Measurements from ENCODE around the gene CLDN10. TPM values are rescaled to one million over a fixed set of nuclear protein-coding genes. Genes with fewer than 3 reads are reported as not detected.
"Not testable (repeated sequence)": the region's sequence is repeated elsewhere in the genome, so short reads cannot be mapped to it uniquely, and the experiment has no call there.

The CLDN10 gene
- total RNA-seq, 1 donor from 2014 or later, result not detected

- intact Hi-C loops (cut with DNase I), result loop anchor here (5.0 kb wide), 1 partner anchor 301 kb away; no protein-coding TSS in a partner anchor
Measured at GRCh38 chr13:95536632-95537241, 15.8 kb upstream of the CLDN10 start.

GRCh38 chr13:95540888-95541287 is 11.6 kb upstream of the CLDN10 start:
- peak; percentile 80 for DNase-seq (ENCODE audit: low spot score)
- intact Hi-C loops (cut with DNase I), result loop anchor here (5.0 kb wide), 2 partner anchors 44 to 244 kb away; no protein-coding TSS in a partner anchor

More at GRCh38 chr13:95536632-95537241, 15.8 kb upstream of the CLDN10 start:
- no peak for DNase-seq (ENCODE audit: low spot score)

- intact Hi-C loops (cut with DNase I), result loop anchor here (5.0 kb wide), 2 partner anchors 44 to 244 kb away; no protein-coding TSS in a partner anchor
- no peak for DNase-seq (ENCODE audit: low spot score)
Measured at GRCh38 chr13:95541308-95541707, 11.2 kb upstream of the CLDN10 start.

- intact Hi-C loops (cut with DNase I), result loop anchor here (5.0 kb wide), 2 partner anchors 45 to 245 kb away; no protein-coding TSS in a partner anchor
- DNase-seq (ENCODE audit: low spot score), result no peak
Measured at GRCh38 chr13:95541911-95542474, 10.5 kb upstream of the CLDN10 start.

- no peak for DNase-seq (ENCODE audit: low spot score)
- intact Hi-C loops (cut with DNase I), result loop anchor here (5.0 kb wide), 2 partner anchors 47 to 247 kb away; no protein-coding TSS in a partner anchor
Measured at GRCh38 chr13:95544293-95544692, 8.2 kb upstream of the CLDN10 start.

GRCh38 chr13:95546919-95547318 is 5.6 kb upstream of the CLDN10 start:
- intact Hi-C loops (cut with DNase I), result no loop called here
- no peak for DNase-seq (ENCODE audit: low spot score)

- intact Hi-C loops (cut with DNase I), result no loop called here
- DNase-seq (ENCODE audit: low spot score), result no peak
Measured at GRCh38 chr13:95547531-95548167, 4.9 kb upstream of the CLDN10 start.

GRCh38 chr13:95552208-95552538 is 347 bp upstream of the CLDN10 start:
- no peak for DNase-seq (ENCODE audit: low spot score)
- intact Hi-C loops (cut with DNase I), result no loop called here

- intact Hi-C loops (cut with DNase I), result no loop called here
- DNase-seq (ENCODE audit: low spot score), result peak; percentile 79
Measured at GRCh38 chr13:95553581-95554385, 1.3 kb downstream of the CLDN10 start.

- intact Hi-C loops (cut with DNase I), result no loop called here
- DNase-seq (ENCODE audit: low spot score), result no peak
Measured at GRCh38 chr13:95557013-95557412, 4.5 kb downstream of the CLDN10 start.

GRCh38 chr13:95559100-95559499 is 6.6 kb downstream of the CLDN10 start:
- DNase-seq (ENCODE audit: low spot score), result no peak
- intact Hi-C loops (cut with DNase I), result no loop called here

GRCh38 chr13:95560387-95560786 is 7.9 kb downstream of the CLDN10 start:
- DNase-seq (ENCODE audit: low spot score), result no peak
- intact Hi-C loops (cut with DNase I), result no loop called here

GRCh38 chr13:95564091-95564490 is 11.6 kb downstream of the CLDN10 start:
- DNase-seq (ENCODE audit: low spot score), result no peak
- intact Hi-C loops (cut with DNase I), result no loop called here

GRCh38 chr13:95564733-95565291 is 12.3 kb downstream of the CLDN10 start:
- intact Hi-C loops (cut with DNase I), result no loop called here
- DNase-seq (ENCODE audit: low spot score), result no peak

- DNase-seq (ENCODE audit: low spot score); intact Hi-C loops (cut with DNase I): not testable (repeated sequence)
Measured at GRCh38 chr13:95565758-95566157, 13.2 kb downstream of the CLDN10 start.

- DNase-seq (ENCODE audit: low spot score), result no peak
- intact Hi-C loops (cut with DNase I), result no loop called here
Measured at GRCh38 chr13:95568131-95568530, 15.6 kb downstream of the CLDN10 start.

- intact Hi-C loops (cut with DNase I), result no loop called here
Measured at GRCh38 chr13:95570016-95570415, 17.5 kb downstream of the CLDN10 start.

GRCh38 chr13:95571941-95572340 is 19.4 kb downstream of the CLDN10 start:
- intact Hi-C loops (cut with DNase I), result no loop called here
- DNase-seq (ENCODE audit: low spot score), result no peak

More at GRCh38 chr13:95570016-95570415, 17.5 kb downstream of the CLDN10 start:
- no peak for DNase-seq (ENCODE audit: low spot score)

- intact Hi-C loops (cut with DNase I), result no loop called here
- DNase-seq (ENCODE audit: low spot score), result no peak
Measured at GRCh38 chr13:95573221-95573620, 20.7 kb downstream of the CLDN10 start.

GRCh38 chr13:95579303-95579702 is 26.8 kb downstream of the CLDN10 start:
- intact Hi-C loops (cut with DNase I), result no loop called here
- no peak for DNase-seq (ENCODE audit: low spot score)
